ENCODE results near the gene MELK.

MELK gene

DNA sequence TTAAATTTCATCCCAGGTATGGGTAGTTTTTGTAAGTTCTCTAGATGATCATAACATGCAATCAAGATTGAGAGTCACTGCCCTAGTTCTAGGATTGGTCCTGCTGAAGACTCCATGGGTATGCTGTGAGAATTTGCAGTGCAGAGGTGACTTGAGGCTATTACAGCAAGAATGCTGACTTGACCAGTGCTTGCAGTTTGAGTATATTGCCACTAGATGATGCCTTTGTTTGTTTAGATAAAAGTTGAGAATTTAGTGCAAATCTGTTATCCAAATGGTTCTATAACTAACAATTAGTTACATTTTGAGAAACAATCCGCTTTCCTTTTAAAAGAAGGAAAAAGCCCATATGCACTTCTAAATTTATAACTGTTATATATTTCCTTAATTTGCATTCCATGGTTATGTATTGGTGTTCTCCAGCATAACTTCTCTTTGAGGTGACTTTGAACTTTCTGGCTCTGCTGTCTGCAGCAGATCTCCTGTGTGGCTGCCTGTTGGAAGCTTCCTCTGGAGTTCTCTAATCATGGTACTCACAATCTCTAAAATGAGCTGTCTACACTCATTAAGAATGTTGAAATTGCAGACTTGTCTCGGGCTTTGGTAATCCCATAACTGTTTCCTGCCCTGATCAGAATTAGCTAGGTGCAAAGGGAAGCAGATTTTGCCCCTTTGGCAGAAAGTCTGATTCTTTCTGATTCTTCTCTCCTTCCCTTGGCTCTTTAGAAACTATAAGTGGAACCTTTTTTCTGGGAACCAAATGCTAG lies 24.9 kb downstream of the MELK start:
- ATAC-seq (ENCODE audit: low read depth), result peak; percentile 66
- no peak for DNase-seq (ENCODE audit: low spot score in 2 of 2)
- H3K4me1 Mint-ChIP-seq, result no peaks in the 10 kb centered on the region
- no peak overlapping the region for H3K27ac Mint-ChIP-seq
- no peaks in the 10 kb centered on the region for H3K36me3 Mint-ChIP-seq
- H3K27me3 Mint-ChIP-seq, result no peaks in the 10 kb centered on the region
- no peaks in the 10 kb centered on the region for H3K9me3 Mint-ChIP-seq
- no peak overlapping the region for H3K4me3 Mint-ChIP-seq

DNA sequence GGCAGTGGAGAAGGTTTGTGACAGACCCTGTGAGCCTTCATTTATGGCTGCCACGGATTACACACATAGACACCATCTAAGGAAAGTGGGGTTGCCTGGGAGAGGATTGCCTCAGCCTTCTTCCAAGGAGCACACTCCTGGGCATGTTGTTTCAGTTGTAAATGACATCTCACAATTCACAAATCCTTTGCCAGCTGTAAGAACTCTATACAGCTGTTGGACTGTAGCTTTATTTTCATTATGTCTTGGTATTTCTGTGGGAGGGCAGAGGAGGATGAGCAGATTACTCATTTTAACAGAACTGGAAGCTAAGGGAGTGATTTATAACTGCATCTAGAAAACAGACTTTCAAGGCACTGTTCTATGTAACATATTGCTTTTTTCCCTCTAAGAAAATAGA lies 25.6 kb downstream of the MELK start:
- Mint-ChIP-seq H3K27ac (no peak overlapping the region), H3K4me3 (no peak overlapping the region), H3K27me3 (no peaks in the 10 kb centered on the region), H3K9me3 (no peaks in the 10 kb centered on the region), H3K4me1 (peaks cover 4% of the 10 kb centered on the region), H3K36me3 (no peaks in the 10 kb centered on the region)
- ATAC-seq (ENCODE audit: low read depth), result no peak
- no peak for DNase-seq (ENCODE audit: low spot score in 2 of 2)

DNA sequence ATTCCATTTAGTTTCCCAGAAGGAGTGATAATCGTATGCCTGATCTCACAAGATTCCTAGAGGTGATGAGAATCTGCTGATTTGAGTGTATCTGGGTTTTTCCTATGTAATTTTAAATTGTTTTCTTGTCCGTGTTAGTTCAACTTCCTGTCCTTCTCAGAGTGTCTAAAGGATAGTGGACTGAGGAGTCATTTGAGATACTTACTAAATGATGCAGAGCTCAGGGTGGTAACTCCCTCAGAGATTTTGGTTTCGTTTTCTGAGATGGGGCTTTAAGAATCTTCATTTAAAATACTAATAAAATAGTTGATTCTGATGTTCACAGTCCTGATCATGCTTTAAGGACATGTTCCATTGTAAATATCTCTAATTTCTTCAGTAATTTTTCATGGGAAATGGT lies 30.3 kb downstream of the MELK start:
- H3K27me3 Mint-ChIP-seq, result no peaks in the 10 kb centered on the region
- ATAC-seq (ENCODE audit: low read depth) (no peak), DNase-seq (ENCODE audit: low spot score in 2 of 2) (no peak)
- no peaks in the 10 kb centered on the region for H3K9me3 Mint-ChIP-seq
- H3K4me3 Mint-ChIP-seq, result peak overlapping the region; percentile 55
- no peaks in the 10 kb centered on the region for H3K36me3 Mint-ChIP-seq
- H3K4me1 Mint-ChIP-seq, result peaks cover 7% of the 10 kb centered on the region
- peak overlapping the region; percentile 35 for H3K27ac Mint-ChIP-seq

DNA sequence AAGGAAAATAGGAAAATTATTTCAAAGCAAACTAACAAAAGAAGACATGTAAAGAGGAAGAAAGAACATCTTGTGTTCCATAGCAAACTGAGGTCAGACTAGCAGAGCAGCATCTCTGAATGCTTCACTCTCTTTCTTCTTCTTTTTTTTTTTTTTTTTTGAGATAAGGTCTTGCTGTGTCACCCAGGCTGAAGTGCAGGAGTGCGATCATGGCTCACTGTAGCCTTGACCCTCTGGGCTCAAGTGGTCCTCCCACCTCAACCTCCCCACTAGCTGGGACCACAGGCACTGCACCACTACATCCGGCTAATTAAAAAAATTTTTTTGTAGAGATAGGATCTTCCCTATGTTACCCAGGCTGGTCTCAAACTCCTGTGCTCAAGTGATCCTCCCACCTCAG lies 36.6 kb downstream of the MELK start:
- Mint-ChIP-seq H3K9me3 (no peaks in the 10 kb centered on the region), H3K36me3 (no peaks in the 10 kb centered on the region), H3K27me3 (no peaks in the 10 kb centered on the region)

DNA sequence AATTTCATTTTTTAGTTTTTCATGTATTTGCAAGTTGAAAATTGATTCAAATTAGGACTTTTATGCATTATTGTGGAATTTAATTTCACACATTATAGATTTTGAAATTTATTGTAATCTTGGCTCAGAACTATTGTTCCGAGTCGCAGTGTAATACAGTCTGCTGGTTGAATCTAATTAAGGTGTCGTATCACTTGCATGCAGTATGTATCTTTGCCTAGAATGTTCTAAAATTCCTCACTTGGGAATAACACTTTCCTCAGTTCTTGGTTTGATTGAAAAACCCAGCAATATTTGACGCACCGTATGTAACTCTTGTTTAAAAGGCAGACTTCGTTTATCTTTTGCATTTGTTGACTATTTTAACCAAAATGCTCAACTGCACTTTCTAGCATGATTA lies 49.4 kb downstream of the MELK start:
- no peak for ATAC-seq (ENCODE audit: low read depth)
- H3K4me3 Mint-ChIP-seq, result no peak overlapping the region

More for the DNA sequence above, 36.6 kb downstream of the MELK start:
- H3K4me1 Mint-ChIP-seq, result peaks cover 2% of the 10 kb centered on the region
- DNase-seq (ENCODE audit: low spot score in 2 of 2) (no peak), ATAC-seq (ENCODE audit: low read depth) (no peak)
- H3K27ac Mint-ChIP-seq, result peak overlapping the region; percentile 50
- H3K4me3 Mint-ChIP-seq, result no peak overlapping the region

GRCh38 chr9:36623280-36623679 lies 50.6 kb downstream of the MELK start:
- no peaks in the 10 kb centered on the region for H3K27me3 Mint-ChIP-seq
- no peaks in the 10 kb centered on the region for H3K36me3 Mint-ChIP-seq
- H3K4me1 Mint-ChIP-seq, result no peaks in the 10 kb centered on the region
- H3K4me3 Mint-ChIP-seq, result no peak overlapping the region
- no peak for ATAC-seq (ENCODE audit: low read depth)
- H3K9me3 Mint-ChIP-seq, result no peaks in the 10 kb centered on the region
- no peak overlapping the region for H3K27ac Mint-ChIP-seq
- DNase-seq (ENCODE audit: low spot score in 2 of 2), result no peak

More for the DNA sequence above, 49.4 kb downstream of the MELK start:
- Mint-ChIP-seq H3K36me3 (no peaks in the 10 kb centered on the region), H3K27me3 (no peaks in the 10 kb centered on the region), H3K27ac (no peak overlapping the region), H3K9me3 (no peaks in the 10 kb centered on the region), H3K4me1 (no peaks in the 10 kb centered on the region)
- DNase-seq (ENCODE audit: low spot score in 2 of 2), result no peak

- Mint-ChIP-seq H3K9me3 (no peaks in the 10 kb centered on the region), H3K27me3 (no peaks in the 10 kb centered on the region), H3K4me1 (no peaks in the 10 kb centered on the region), H3K4me3 (no peak overlapping the region), H3K36me3 (no peaks in the 10 kb centered on the region), H3K27ac (no peak overlapping the region)
- no peak for DNase-seq (ENCODE audit: low spot score in 2 of 2)
- no peak for ATAC-seq (ENCODE audit: low read depth)
Measured at GRCh38 chr9:36625006-36625615, 52.4 kb downstream of the MELK start.

GRCh38 chr9:36632892-36633291 lies 60.2 kb downstream of the MELK start:
- Mint-ChIP-seq H3K27ac (no peak overlapping the region), H3K4me3 (no peak overlapping the region), H3K9me3 (no peaks in the 10 kb centered on the region), H3K36me3 (no peaks in the 10 kb centered on the region), H3K4me1 (no peaks in the 10 kb centered on the region), H3K27me3 (no peaks in the 10 kb centered on the region)
- ATAC-seq (ENCODE audit: low read depth) (peak; percentile 54), DNase-seq (ENCODE audit: low spot score in 2 of 2) (peak in 1 of 2 donors; percentile 14)

DNA sequence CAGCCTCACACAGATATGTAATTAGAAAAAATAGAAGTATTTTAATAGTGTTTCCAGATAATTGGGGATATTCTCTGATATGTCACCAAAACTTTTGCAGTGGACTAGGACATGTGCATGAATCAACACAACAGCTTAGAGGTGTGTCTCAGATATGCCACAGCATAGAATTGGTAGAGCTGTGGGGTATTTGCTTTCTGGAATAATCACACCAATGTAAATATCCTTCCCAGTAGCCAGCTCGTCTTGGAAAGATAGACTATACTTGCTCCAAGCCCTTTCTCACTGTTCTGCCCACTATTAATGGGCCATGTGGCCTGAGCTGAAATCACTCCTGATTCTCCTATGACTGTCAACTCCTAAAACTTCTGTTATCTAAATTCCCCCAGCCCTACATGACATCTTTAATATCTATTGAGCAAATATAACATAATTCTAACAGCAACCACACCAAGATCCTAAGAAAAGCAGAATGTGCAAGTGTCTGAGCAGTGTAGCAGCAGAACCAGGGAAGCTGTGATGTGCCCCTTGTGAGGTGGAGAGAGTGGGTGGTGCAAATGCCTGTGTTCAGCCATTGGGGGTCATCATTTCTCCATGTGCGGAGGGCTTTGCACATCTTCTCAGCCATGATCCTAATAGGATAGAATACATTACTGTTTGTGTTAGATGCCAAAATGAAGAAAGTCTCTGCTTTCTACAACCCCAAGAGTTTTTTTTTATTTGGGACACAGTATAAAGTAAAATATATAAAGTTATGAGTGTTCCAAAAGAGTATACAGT lies 65.0 kb downstream of the MELK start:
- H3K27me3 Mint-ChIP-seq, result no peaks in the 10 kb centered on the region
- H3K36me3 Mint-ChIP-seq, result no peaks in the 10 kb centered on the region
- peaks cover 6% of the 10 kb centered on the region for H3K4me1 Mint-ChIP-seq
- no peak overlapping the region for H3K4me3 Mint-ChIP-seq
- peak; percentile 41 for ATAC-seq (ENCODE audit: low read depth)
- no peaks in the 10 kb centered on the region for H3K9me3 Mint-ChIP-seq
- H3K27ac Mint-ChIP-seq, result no peak overlapping the region
- DNase-seq (ENCODE audit: low spot score in 2 of 2), result no peak

- no peaks in the 10 kb centered on the region for H3K9me3 Mint-ChIP-seq
- ATAC-seq (ENCODE audit: low read depth) (peak; percentile 37), DNase-seq (ENCODE audit: low spot score in 2 of 2) (no peak)
- H3K27ac Mint-ChIP-seq, result peak overlapping the region; percentile 51
- no peaks in the 10 kb centered on the region for H3K36me3 Mint-ChIP-seq
- H3K4me1 Mint-ChIP-seq, result peaks cover 6% of the 10 kb centered on the region
- no peaks in the 10 kb centered on the region for H3K27me3 Mint-ChIP-seq
- H3K4me3 Mint-ChIP-seq, result peak overlapping the region; percentile 45
Measured at GRCh38 chr9:36640771-36641381, 68.2 kb downstream of the MELK start.

- no peaks in the 10 kb centered on the region for H3K36me3 Mint-ChIP-seq
- no peak for DNase-seq (ENCODE audit: low spot score in 2 of 2)
- H3K4me1 Mint-ChIP-seq, result peaks cover 6% of the 10 kb centered on the region
- no peak overlapping the region for H3K4me3 Mint-ChIP-seq
- H3K27ac Mint-ChIP-seq, result no peak overlapping the region
- no peaks in the 10 kb centered on the region for H3K9me3 Mint-ChIP-seq
- ATAC-seq (ENCODE audit: low read depth), result no peak
- no peaks in the 10 kb centered on the region for H3K27me3 Mint-ChIP-seq
Measured at GRCh38 chr9:36642817-36643216, 70.1 kb downstream of the MELK start.

DNA sequence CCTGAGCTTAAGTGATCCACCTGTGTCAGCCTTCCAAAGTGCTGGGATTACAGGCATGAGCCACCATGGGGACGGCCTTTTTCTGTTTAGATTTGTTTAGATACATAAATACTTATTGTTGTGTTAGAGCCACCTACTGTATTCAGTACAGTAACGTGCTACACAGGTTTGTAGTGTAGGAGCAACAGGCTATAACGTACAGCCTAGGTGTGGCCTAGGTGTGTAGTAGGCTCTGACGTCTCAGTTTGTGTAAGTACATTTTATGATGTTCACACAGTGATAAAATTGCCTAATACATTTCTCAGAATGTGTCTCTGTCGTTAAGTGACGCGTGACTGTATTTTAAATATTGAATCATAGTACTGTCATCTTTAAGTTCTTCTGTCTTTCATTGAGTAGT lies 84.1 kb downstream of the MELK start:
- ATAC-seq (ENCODE audit: low read depth) (no peak), DNase-seq (ENCODE audit: low spot score in 2 of 2) (no peak)
- Mint-ChIP-seq H3K9me3 (no peaks in the 10 kb centered on the region), H3K4me1 (peaks cover 4% of the 10 kb centered on the region), H3K36me3 (peaks cover 1% of the 10 kb centered on the region), H3K4me3 (no peak overlapping the region), H3K27ac (no peak overlapping the region), H3K27me3 (no peaks in the 10 kb centered on the region)

- ATAC-seq (ENCODE audit: low read depth) (peak; percentile 100), DNase-seq (ENCODE audit: low spot score in 2 of 2) (peak in 1 of 2 donors; percentile 29)
- Mint-ChIP-seq H3K4me3 (no peak overlapping the region), H3K4me1 (peaks cover 4% of the 10 kb centered on the region), H3K9me3 (no peaks in the 10 kb centered on the region), H3K36me3 (peaks cover 1% of the 10 kb centered on the region), H3K27me3 (no peaks in the 10 kb centered on the region), H3K27ac (no peak overlapping the region)
Measured at GRCh38 chr9:36659500-36659899, 86.8 kb downstream of the MELK start.

GRCh38 chr9:36664806-36665205 lies 92.1 kb downstream of the MELK start:
- H3K4me3 Mint-ChIP-seq, result no peak overlapping the region
- H3K9me3 Mint-ChIP-seq, result no peaks in the 10 kb centered on the region
- peaks cover 6% of the 10 kb centered on the region for H3K4me1 Mint-ChIP-seq
- ATAC-seq (ENCODE audit: low read depth), result no peak
- DNase-seq (ENCODE audit: low spot score in 2 of 2), result no peak
- no peak overlapping the region for H3K27ac Mint-ChIP-seq
- no peaks in the 10 kb centered on the region for H3K36me3 Mint-ChIP-seq
- H3K27me3 Mint-ChIP-seq, result no peaks in the 10 kb centered on the region
